Thyroid gland (tissue), 4 donors: ENCODE data around the gene BSN. TPM values are rescaled to one million over a fixed set of nuclear protein-coding genes. Genes with fewer than 3 reads are reported as not detected.
A peak's percentile ranks its signal among the peaks of the same experiment; 100 is the strongest.

Source experiments
- DNase-seq, 2 donors: peaks; one replicate each; pipeline ENCODE4 v3.0.0-alpha.2; 2019
- H3K27ac ChIP-seq, 3 donors: fragments of 200-600 bp; sonication (generic); 1 replicate in 2 of 3; 2 replicates in 1 of 3; pipeline ENCODE4 v1.5.1; 2016 to 2019; ENCODE audit warnings: mild to moderate bottlenecking in 1 of 3, moderate library complexity in 1 of 3
- H3K27me3 ChIP-seq: fragments of 200-600 bp; sonication (generic); one replicate; pipeline ENCODE4 v1.5.1; 2019
- H3K36me3 ChIP-seq, 2 donors: fragments of 200-600 bp; sonication (generic); one replicate each; pipeline ENCODE4 v1.5.1; 2016 to 2019
- H3K4me1 ChIP-seq, 2 donors: fragments of 200-600 bp; sonication (generic); one replicate each; pipeline ENCODE4 v1.5.1; 2017 to 2019
- H3K4me3 ChIP-seq, 3 donors: fragments of 200-600 bp; sonication (generic); replicated peaks in 1 of 3; 1 replicate in 2 of 3; 2 replicates in 1 of 3; pipeline ENCODE4 v1.5.1; 2016; ENCODE audit warnings: mild to moderate bottlenecking in 1 of 3
- H3K9me3 ChIP-seq: fragments of 200-600 bp; sonication (generic); one replicate; pipeline ENCODE4 v1.5.1; 2017
- CTCF ChIP-seq, 6 experiments: fragments of 200-600 bp in 3 of 6; fragments of 450-650 bp in 3 of 6; sonication (generic) in 3 of 6; IDR thresholded peaks; one replicate each; pipeline ENCODE4 v1.5.1; 2016 to 2019; ENCODE audit warnings: antibody characterized with exemption in 6 of 6, mild to moderate bottlenecking in 2 of 6, inconsistent platforms in 1 of 6, moderate library complexity in 1 of 6
- POLR2A ChIP-seq, 2 donors: fragments of 450-650 bp; IDR thresholded peaks; one replicate each; pipeline ENCODE4 v1.6.1; 2017; ENCODE audit warnings: antibody characterized with exemption in 2 of 2, mild to moderate bottlenecking in 2 of 2, moderate library complexity in 1 of 2
- WGBS, 2 donors: methylation state at CpG; one replicate each; pipeline ENCODE4 v1.1.5; 2017; 5-methylcytosine and 5-hydroxymethylcytosine counted together
- intact Hi-C: fragments of 100-400 bp; cut with DNase I; formaldehyde crosslinking; loops from one replicate; pipeline ENCODE4 v1.15.1; 2023
- total RNA-seq, 4 donors: library from RNA; depleted of rRNA; stranded (reverse); fragments of >200 nt; gene quantifications; one replicate each; pipeline ENCODE4 v1.2.3, GENCODE V29; 2016

BSN gene
- total RNA-seq, 4 donors from 2014 or later = 0.56 to 1.8 (median 0.99) TPM

GRCh38 chr3:49646236-49646635, 92.0 kb downstream of the BSN start:
- intact Hi-C loops = no loop called here
- Histone ChIP-seq H3K27ac (no peak overlapping the region), H3K4me1 (peaks cover 0 to 11% of the 10 kb centered on the region in 2 donors), H3K36me3 (no peaks in the 10 kb centered on the region), H3K27me3 (no peaks in the 10 kb centered on the region), H3K9me3 (no peaks in the 10 kb centered on the region), H3K4me3 (no peak overlapping the region)
- DNase-seq = no peak
- TF ChIP-seq POLR2A (IDR thresholded peaks at IDR 0.05) (no peak), CTCF (IDR thresholded peaks at IDR 0.05) (no peak)
- 94 to 95% methylated on average over 3 of the region's 3 CpGs for WGBS, 2 donors

- 25 to 30% methylated on average over 2 of the region's 2 CpGs for WGBS, 2 donors
- no peaks in the 10 kb centered on the region for H3K36me3 ChIP-seq
- H3K4me3 ChIP-seq = no peak overlapping the region
- no peaks in the 10 kb centered on the region for H3K9me3 ChIP-seq
- H3K27me3 ChIP-seq = no peaks in the 10 kb centered on the region
- DNase-seq = peak; percentile 53 to 64
- no peak for TF ChIP-seq CTCF (IDR thresholded peaks at IDR 0.05)
- no peak for TF ChIP-seq POLR2A (IDR thresholded peaks at IDR 0.05)
- intact Hi-C loops = no loop called here
- peaks cover 0 to 11% of the 10 kb centered on the region in 2 donors for H3K4me1 ChIP-seq
- no peak overlapping the region for H3K27ac ChIP-seq
These were observed 93.5 kb downstream of the BSN start for GRCh38 chr3:49647741-49648140.

GRCh38 chr3:49648354-49649019, 94.2 kb downstream of the BSN start:
- H3K4me3 ChIP-seq = no peak overlapping the region
- H3K4me1 ChIP-seq = peaks cover 0 to 11% of the 10 kb centered on the region in 2 donors
- no peak for TF ChIP-seq CTCF (IDR thresholded peaks at IDR 0.05)
- H3K27me3 ChIP-seq = no peaks in the 10 kb centered on the region
- DNase-seq = no peak
- no peaks in the 10 kb centered on the region for H3K36me3 ChIP-seq
- 81 to 88% methylated on average over 2 of the region's 3 CpGs for WGBS, 2 donors
- no peaks in the 10 kb centered on the region for H3K9me3 ChIP-seq
- intact Hi-C loops = no loop called here
- no peak overlapping the region for H3K27ac ChIP-seq

GRCh38 chr3:49649576-49649975, 95.3 kb downstream of the BSN start:
- intact Hi-C loops = no loop called here

More at GRCh38 chr3:49649576-49649975, 95.3 kb downstream of the BSN start:
- Histone ChIP-seq H3K4me1 (peaks cover 0 to 11% of the 10 kb centered on the region in 2 donors), H3K4me3 (no peak overlapping the region), H3K27ac (no peak overlapping the region), H3K9me3 (no peaks in the 10 kb centered on the region), H3K27me3 (no peaks in the 10 kb centered on the region), H3K36me3 (no peaks in the 10 kb centered on the region)
- 100% methylated on average over 1 of the region's 1 CpG for WGBS, 2 donors
- TF ChIP-seq POLR2A (IDR thresholded peaks at IDR 0.05) (no peak), CTCF (IDR thresholded peaks at IDR 0.05) (no peak)
- no peak for DNase-seq
